Breast epithelium (tissue), 4 donors: ENCODE data around the gene ALG8. TPM values are rescaled to one million over a fixed set of nuclear protein-coding genes. Genes with fewer than 3 reads are reported as not detected.
"Not testable (repeated sequence)": the region's sequence is repeated elsewhere in the genome, so short reads cannot be mapped to it uniquely, and the experiment has no call there.

ENCODE experiments used
- DNase-seq, 2 donors: peaks; one replicate each; pipeline ENCODE4 v3.0.0-alpha.2; 2019; ENCODE audit warnings: low spot score in 2 of 2
- H3K27ac ChIP-seq, 2 donors: fragments of 200-600 bp; sonication (generic) in 1 of 2; one replicate each; pipeline ENCODE4 v1.5.1; 2016 to 2019; ENCODE audit warnings: mild to moderate bottlenecking in 1 of 2
- H3K27me3 ChIP-seq, 2 donors: fragments of 200-600 bp; sonication (generic) in 1 of 2; one replicate each; pipeline versions ENCODE4 v1.5.1 to v1.6.0; 2017 to 2019; ENCODE audit warnings: control low read depth in 1 of 2, mild to moderate bottlenecking in 1 of 2
- H3K36me3 ChIP-seq: fragments of 200-600 bp; one replicate; pipeline ENCODE4 v1.5.1; 2019
- H3K4me1 ChIP-seq, 2 donors: fragments of 200-600 bp; sonication (generic); one replicate each; pipeline ENCODE4 v1.5.1; 2016 to 2019; ENCODE audit warnings: control low read depth in 1 of 2
- H3K4me3 ChIP-seq, 3 donors: fragments of 200-600 bp; sonication (generic); 1 replicate in 2 of 3; 2 replicates in 1 of 3; pipeline ENCODE4 v1.5.1; 2016 to 2019; ENCODE audit warnings: mild to moderate bottlenecking in 3 of 3, moderate library complexity in 2 of 3
- H3K9me3 ChIP-seq, 2 donors: fragments of 200-600 bp; sonication (generic) in 1 of 2; one replicate each; pipeline ENCODE4 v1.5.1; 2016 to 2019; ENCODE audit warnings: control low read depth in 1 of 2
- POLR2A ChIP-seq: fragments of 450-650 bp; IDR thresholded peaks from one replicate; pipeline ENCODE4 v1.6.1; 2016; ENCODE audit warnings: antibody characterized with exemption, mild to moderate bottlenecking, moderate library complexity
- POLR2AphosphoS5 ChIP-seq, 3 donors: sonication (generic); formaldehyde crosslinking; IDR thresholded peaks; one replicate each; pipeline ENCODE4 v1.6.1; 2017; ENCODE audit warnings: antibody characterized with exemption in 3 of 3
- intact Hi-C: fragments of 100-400 bp; cut with DNase I; formaldehyde crosslinking; loops from one replicate; pipeline ENCODE4 v1.15.1; 2023; ENCODE audit warnings: low total_unique reads
- total RNA-seq, 3 donors: library from RNA; depleted of rRNA; stranded (reverse); fragments of >200 nt; gene quantifications; one replicate each; pipeline ENCODE4 v1.1.0, GENCODE V29; 2016
- TF ChIP-seq, protein P1 (sequence below), 3 donors: fragments of 450-650 bp; IDR thresholded peaks; one replicate each; pipeline ENCODE4 v1.5.1; 2016 to 2017; ENCODE audit warnings: antibody characterized with exemption in 3 of 3, mild to moderate bottlenecking in 3 of 3, moderate library complexity in 3 of 3

Gene ALG8
- total RNA-seq, 3 donors from 2014 or later: 25.9 to 46.8 (median 36.7) TPM

DNA sequence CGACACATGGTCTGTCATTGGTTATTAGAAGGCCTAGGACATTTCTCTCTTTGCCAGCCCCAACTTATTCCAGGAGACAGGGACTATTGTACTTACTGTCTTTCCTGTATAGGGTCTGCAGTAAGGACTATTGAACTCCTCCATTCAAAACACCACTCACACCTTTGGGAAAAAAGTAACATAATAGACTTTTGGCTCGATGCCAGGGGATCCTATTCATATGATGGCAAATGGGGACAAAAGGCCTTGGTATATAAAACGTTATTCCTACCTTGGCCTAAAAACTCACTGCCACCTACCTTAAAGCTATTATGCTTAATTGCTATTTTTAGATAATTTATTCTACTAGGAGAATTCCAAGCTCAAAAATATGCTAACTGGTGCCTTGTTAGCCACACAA is 53.5 kb downstream of the ALG8 start:
- Histone ChIP-seq H3K27me3 (no peaks in the 10 kb centered on the region), H3K4me1 (no peaks in the 10 kb centered on the region), H3K4me3 (no peak overlapping the region), H3K9me3 (no peaks in the 10 kb centered on the region), H3K27ac (no peak overlapping the region), H3K36me3 (no peaks in the 10 kb centered on the region)
- intact Hi-C loops: no loop called here
- DNase-seq: no peak
- TF ChIP-seq POLR2A (no peak), POLR2AphosphoS5 (IDR thresholded peaks at IDR 0.05) (no peak)
- TF ChIP-seq, protein P1, sequence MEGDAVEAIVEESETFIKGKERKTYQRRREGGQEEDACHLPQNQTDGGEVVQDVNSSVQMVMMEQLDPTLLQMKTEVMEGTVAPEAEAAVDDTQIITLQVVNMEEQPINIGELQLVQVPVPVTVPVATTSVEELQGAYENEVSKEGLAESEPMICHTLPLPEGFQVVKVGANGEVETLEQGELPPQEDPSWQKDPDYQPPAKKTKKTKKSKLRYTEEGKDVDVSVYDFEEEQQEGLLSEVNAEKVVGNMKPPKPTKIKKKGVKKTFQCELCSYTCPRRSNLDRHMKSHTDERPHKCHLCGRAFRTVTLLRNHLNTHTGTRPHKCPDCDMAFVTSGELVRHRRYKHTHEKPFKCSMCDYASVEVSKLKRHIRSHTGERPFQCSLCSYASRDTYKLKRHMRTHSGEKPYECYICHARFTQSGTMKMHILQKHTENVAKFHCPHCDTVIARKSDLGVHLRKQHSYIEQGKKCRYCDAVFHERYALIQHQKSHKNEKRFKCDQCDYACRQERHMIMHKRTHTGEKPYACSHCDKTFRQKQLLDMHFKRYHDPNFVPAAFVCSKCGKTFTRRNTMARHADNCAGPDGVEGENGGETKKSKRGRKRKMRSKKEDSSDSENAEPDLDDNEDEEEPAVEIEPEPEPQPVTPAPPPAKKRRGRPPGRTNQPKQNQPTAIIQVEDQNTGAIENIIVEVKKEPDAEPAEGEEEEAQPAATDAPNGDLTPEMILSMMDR (IDR thresholded peaks at IDR 0.05): no peak

DNA sequence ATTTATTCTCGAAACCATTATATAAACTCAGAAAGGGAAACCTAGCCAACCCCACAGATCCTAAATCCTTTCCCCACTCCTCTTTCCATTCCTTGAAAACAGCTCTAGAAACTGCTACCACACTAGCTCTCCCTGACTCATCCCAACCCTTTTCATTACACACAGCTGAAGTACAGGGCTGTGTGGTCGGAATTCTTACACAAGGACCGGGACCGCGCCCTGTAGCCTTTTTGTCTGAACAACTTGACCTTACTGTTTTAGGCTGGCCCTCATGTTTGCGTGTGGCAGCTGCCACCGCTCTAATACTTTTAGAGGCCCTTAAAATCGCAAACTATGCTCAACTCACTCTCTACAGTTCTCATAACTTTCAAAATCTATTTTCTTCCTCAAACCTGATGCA is 54.9 kb downstream of the ALG8 start:
- H3K27me3 ChIP-seq, DNase-seq, H3K4me1 ChIP-seq, H3K27ac ChIP-seq, intact Hi-C loops, H3K9me3 ChIP-seq, H3K4me3 ChIP-seq, H3K36me3 ChIP-seq: not testable (repeated sequence)

DNA sequence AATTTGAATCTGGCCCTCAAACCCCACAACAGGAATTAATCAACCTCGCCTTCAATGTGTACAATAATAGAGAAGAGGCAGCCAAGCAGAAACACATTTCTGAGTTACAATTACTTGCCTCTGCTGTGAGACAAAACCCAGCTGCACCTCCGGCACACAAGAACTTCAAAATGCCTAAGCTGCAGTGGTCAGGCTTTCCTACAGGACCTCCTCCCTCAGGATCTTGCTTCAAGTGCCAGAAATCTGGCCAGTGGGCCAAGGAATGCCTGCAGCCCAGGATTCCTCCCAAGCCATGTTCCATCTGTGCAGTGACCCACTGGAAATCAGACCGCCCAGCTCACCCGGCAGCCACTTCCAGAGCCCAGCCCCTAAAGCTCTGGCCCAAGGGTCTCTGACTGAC is 56.4 kb downstream of the ALG8 start:
- no peaks in the 10 kb centered on the region for H3K9me3 ChIP-seq
- H3K4me3 ChIP-seq: no peak overlapping the region
- H3K36me3 ChIP-seq: no peaks in the 10 kb centered on the region
- H3K27ac ChIP-seq: no peak overlapping the region
- H3K27me3 ChIP-seq: no peaks in the 10 kb centered on the region
- intact Hi-C loops: no loop called here
- peaks cover 0 to 2% of the 10 kb centered on the region in 2 donors for H3K4me1 ChIP-seq
- TF ChIP-seq POLR2AphosphoS5 (IDR thresholded peaks at IDR 0.05) (no peak), POLR2A (no peak)
- TF ChIP-seq, protein P1 (IDR thresholded peaks at IDR 0.05): no peak
- no peak for DNase-seq

DNA sequence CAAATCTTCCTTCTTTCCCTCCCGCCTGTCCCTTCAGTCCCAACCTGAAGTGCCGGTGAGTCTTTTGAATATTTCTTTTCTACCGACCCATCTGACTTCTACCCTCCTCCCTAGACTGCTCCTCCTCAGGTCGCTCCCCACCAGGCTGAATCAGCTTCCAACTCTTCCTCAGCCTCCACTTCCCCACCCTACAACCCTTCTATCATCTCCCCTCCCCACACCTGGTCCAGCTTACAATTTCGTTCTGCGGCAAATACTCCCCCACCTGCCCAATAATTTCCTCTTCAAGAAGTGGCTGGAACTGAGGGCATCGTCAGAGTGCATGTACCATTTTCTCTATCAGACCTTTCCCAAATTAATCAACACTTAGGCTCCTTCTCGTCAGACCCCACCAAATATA is 57.3 kb downstream of the ALG8 start:
- Histone ChIP-seq H3K4me1 (peaks cover 0 to 9% of the 10 kb centered on the region in 2 donors), H3K9me3 (no peaks in the 10 kb centered on the region), H3K27ac (no peak overlapping the region), H3K36me3 (no peaks in the 10 kb centered on the region), H3K27me3 (no peaks in the 10 kb centered on the region), H3K4me3 (no peak overlapping the region)
- intact Hi-C loops: no loop called here
- TF ChIP-seq POLR2AphosphoS5 (IDR thresholded peaks at IDR 0.05) (no peak), POLR2A (no peak)
- TF ChIP-seq, protein P1 (IDR thresholded peaks at IDR 0.05): no peak
- no peak for DNase-seq

DNA sequence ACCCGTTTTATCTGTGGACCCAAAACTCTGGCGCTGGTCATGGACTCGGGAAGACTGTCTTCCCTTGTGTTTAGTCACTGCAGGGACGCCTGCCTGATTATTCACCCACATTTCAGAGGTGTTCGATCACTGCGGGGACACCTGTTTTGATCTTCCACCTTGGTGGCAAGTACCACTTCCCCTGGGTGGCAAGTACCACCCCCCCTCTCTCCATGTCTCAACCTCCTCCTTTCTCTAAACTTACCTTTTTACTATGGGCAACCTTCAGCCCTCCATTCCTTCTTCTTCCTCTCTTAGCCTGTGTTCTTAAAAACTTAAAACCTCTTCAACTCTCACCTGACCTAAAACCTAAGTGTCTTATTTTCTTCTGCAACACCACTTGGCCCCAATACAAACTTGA is 57.8 kb downstream of the ALG8 start:
- H3K36me3 ChIP-seq: no peaks in the 10 kb centered on the region
- H3K9me3 ChIP-seq: no peaks in the 10 kb centered on the region
- H3K27ac ChIP-seq: no peak overlapping the region
- no peak for TF ChIP-seq POLR2A
- TF ChIP-seq, protein P1 (IDR thresholded peaks at IDR 0.05): no peak
- no peak overlapping the region for H3K4me3 ChIP-seq
- H3K27me3 ChIP-seq: no peaks in the 10 kb centered on the region
- peaks cover 0 to 9% of the 10 kb centered on the region in 2 donors for H3K4me1 ChIP-seq
- peak in 1 of 2 donors; percentile 25 for DNase-seq
- intact Hi-C loops: no loop called here

DNA sequence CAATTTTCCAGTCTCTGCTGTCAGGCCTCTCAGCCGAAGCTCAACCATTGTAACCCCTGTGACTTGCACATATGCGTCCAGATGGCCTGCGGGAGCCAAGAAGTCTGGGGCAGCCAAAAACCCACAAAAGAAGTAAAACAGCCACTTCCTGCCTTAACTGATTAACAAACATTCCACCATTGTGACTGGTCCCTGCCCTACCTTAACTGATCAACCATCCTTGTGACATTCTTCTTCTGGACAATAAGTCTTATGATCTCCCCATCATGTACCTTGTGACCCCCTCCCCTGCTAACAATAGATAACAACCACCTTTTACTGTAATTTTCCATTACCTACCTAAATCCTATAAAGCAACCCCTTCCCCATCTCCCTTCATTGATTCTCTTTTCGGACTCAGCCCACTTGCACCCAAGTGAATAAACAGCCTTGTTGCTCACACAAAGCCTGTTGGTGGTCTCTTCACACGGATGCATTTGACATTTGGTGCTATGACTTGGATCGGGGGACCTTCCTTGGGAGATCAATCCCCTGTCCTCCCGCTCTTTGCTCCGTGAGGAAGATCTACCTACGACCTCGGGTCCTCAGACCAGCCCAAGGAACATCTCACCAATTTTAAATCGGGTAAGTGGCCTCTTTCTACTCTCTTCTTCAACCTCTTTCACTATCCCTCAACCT is 58.5 kb downstream of the ALG8 start:
- DNase-seq: peak in 1 of 2 donors; percentile 5
- Histone ChIP-seq H3K4me1 (peaks cover 0 to 9% of the 10 kb centered on the region in 2 donors), H3K9me3 (no peaks in the 10 kb centered on the region), H3K36me3 (no peaks in the 10 kb centered on the region), H3K27ac (no peak overlapping the region), H3K4me3 (no peak overlapping the region), H3K27me3 (no peaks in the 10 kb centered on the region)
- intact Hi-C loops: no loop called here
- no peak for TF ChIP-seq POLR2A
- TF ChIP-seq, protein P1 (IDR thresholded peaks at IDR 0.05): no peak
- no peak for TF ChIP-seq POLR2AphosphoS5 (IDR thresholded peaks at IDR 0.05)
